HTR-8/SVneo (cell line): ENCODE measurements around the gene BID.
"Not testable (repeated sequence)": the region's sequence is repeated elsewhere in the genome, so short reads cannot be mapped to it uniquely, and the experiment has no call there.

Experiments used
- DNase-seq: peaks from one replicate; pipeline ENCODE4 v3.0.0; 2011; ENCODE audit warnings: low spot score, mixed read lengths; ENCODE audit not compliant: insufficient read length
- FAIRE-seq: peaks from 2 replicates; lab custom pipeline; 2011; peaks lifted over from hg19 to GRCh38; lab: Jason Lieb, UNC

The BID gene

GRCh38 chr22:17772958-17773605 lies 1.2 kb downstream of the BID start:
- FAIRE-seq (peak; percentile 69), DNase-seq (peak; percentile 63)

- DNase-seq: peak; percentile 79
- FAIRE-seq: peak; percentile 86
These were observed 1.9 kb downstream of the BID start for GRCh38 chr22:17772249-17772957.

- FAIRE-seq: no peak
- DNase-seq: no peak
These were observed 3.8 kb downstream of the BID start for GRCh38 chr22:17770180-17771077.

- no peak for DNase-seq
- FAIRE-seq: no peak
These were observed 4.6 kb downstream of the BID start for GRCh38 chr22:17769716-17770082.

GRCh38 chr22:17769013-17769715 lies 5.1 kb downstream of the BID start:
- FAIRE-seq: no peak
- DNase-seq: no peak

GRCh38 chr22:17767233-17768065 lies 6.8 kb downstream of the BID start:
- DNase-seq (no peak), FAIRE-seq (no peak)

GRCh38 chr22:17764852-17765251 lies 9.4 kb downstream of the BID start:
- FAIRE-seq, DNase-seq: not testable (repeated sequence)

GRCh38 chr22:17764036-17764435 lies 10.2 kb downstream of the BID start:
- DNase-seq (no peak), FAIRE-seq (no peak)

GRCh38 chr22:17763442-17763841 lies 10.8 kb downstream of the BID start:
- DNase-seq, FAIRE-seq: not testable (repeated sequence)

- DNase-seq (no peak), FAIRE-seq (no peak)
These were observed 13.2 kb downstream of the BID start for GRCh38 chr22:17761138-17761488.

GRCh38 chr22:17754233-17754925 lies 19.9 kb downstream of the BID start:
- FAIRE-seq (no peak), DNase-seq (peak; percentile 45)

- FAIRE-seq (no peak), DNase-seq (no peak)
These were observed 20.8 kb downstream of the BID start for GRCh38 chr22:17753401-17753989.

- no peak for DNase-seq
- no peak for FAIRE-seq
These were observed 22.7 kb downstream of the BID start for GRCh38 chr22:17751596-17751995.

GRCh38 chr22:17749605-17750395 lies 24.5 kb downstream of the BID start:
- DNase-seq: no peak
- no peak for FAIRE-seq

GRCh38 chr22:17748555-17749353 lies 25.5 kb downstream of the BID start:
- no peak for DNase-seq
- no peak for FAIRE-seq

GRCh38 chr22:17746916-17747315 lies 27.4 kb downstream of the BID start:
- DNase-seq: no peak
- no peak for FAIRE-seq

- DNase-seq: no peak
- FAIRE-seq: no peak
These were observed 29.8 kb downstream of the BID start for GRCh38 chr22:17744430-17744829.
